Breast epithelium (tissue), 3 donors: ENCODE results near the gene SH2D2A.

ENCODE experiments used
- CTCF ChIP-seq, 3 donors: fragments of 450-650 bp; IDR thresholded peaks; one replicate each; pipeline ENCODE4 v1.5.1; 2016 to 2017; ENCODE audit warnings: antibody characterized with exemption in 3 of 3, mild to moderate bottlenecking in 3 of 3, moderate library complexity in 3 of 3
- POLR2A ChIP-seq: fragments of 450-650 bp; IDR thresholded peaks from one replicate; pipeline ENCODE4 v1.6.1; 2016; ENCODE audit warnings: antibody characterized with exemption, mild to moderate bottlenecking, moderate library complexity
- POLR2AphosphoS5 ChIP-seq, 3 donors: sonication (generic); formaldehyde crosslinking; IDR thresholded peaks; one replicate each; pipeline ENCODE4 v1.6.1; 2017; ENCODE audit warnings: antibody characterized with exemption in 3 of 3

- no peak for TF ChIP-seq POLR2A
- no peak for TF ChIP-seq CTCF (IDR thresholded peaks at IDR 0.05)
- TF ChIP-seq POLR2AphosphoS5 (IDR thresholded peaks at IDR 0.05), result no peak
Observed at GRCh38 chr1:156777573-156777972, 39.1 kb downstream of the SH2D2A start.
